Hepatocyte (in vitro differentiated cells): ENCODE measurements around the gene PID1.

Experiments
- EZH2phosphoT487 ChIP-seq: fragments of 200-600 bp; sonication (generic); IDR thresholded peaks from one replicate; pipeline ENCODE4 v1.6.1; 2018; ENCODE audit warnings: antibody characterized with exemption, mild to moderate bottlenecking, low read depth, moderate library complexity; ENCODE audit not compliant: unreplicated experiment, severe bottlenecking
- TF ChIP-seq, protein P1 (sequence below): fragments of 200-600 bp; sonication (generic); IDR thresholded peaks from 2 replicates; pipeline ENCODE4 v1.5.1; 2016; ENCODE audit warnings: antibody characterized with exemption, mild to moderate bottlenecking; ENCODE audit not compliant: poor library complexity

DNA sequence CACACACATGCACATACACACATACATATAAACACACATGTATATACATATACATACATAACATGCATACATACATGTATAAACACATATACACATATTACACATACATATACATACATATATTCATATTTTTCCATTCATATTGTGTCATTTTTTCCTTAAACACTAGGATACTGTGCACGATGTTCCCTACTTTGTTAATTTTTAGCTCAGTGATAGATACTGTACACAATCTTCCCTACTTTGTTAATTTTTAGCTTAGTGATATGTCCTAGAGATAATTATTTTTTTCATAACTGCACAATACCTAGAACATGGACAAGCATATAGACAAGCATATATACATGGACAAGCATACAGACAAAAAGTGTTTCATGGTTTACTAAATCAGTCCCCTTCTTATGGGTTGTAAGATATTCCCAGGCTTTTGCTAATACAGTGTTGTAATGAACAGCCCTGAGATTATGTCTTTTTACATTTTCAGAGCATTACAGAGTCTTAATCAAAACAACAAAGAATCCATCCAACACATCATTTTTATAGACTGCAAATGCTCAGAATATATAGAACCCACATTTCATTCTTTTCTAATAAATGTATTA is 75.6 kb downstream of the PID1 start:
- TF ChIP-seq, protein P1, sequence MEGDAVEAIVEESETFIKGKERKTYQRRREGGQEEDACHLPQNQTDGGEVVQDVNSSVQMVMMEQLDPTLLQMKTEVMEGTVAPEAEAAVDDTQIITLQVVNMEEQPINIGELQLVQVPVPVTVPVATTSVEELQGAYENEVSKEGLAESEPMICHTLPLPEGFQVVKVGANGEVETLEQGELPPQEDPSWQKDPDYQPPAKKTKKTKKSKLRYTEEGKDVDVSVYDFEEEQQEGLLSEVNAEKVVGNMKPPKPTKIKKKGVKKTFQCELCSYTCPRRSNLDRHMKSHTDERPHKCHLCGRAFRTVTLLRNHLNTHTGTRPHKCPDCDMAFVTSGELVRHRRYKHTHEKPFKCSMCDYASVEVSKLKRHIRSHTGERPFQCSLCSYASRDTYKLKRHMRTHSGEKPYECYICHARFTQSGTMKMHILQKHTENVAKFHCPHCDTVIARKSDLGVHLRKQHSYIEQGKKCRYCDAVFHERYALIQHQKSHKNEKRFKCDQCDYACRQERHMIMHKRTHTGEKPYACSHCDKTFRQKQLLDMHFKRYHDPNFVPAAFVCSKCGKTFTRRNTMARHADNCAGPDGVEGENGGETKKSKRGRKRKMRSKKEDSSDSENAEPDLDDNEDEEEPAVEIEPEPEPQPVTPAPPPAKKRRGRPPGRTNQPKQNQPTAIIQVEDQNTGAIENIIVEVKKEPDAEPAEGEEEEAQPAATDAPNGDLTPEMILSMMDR, result no peak
- TF ChIP-seq EZH2phosphoT487, result no peak
